Fibroblast of lung (primary cell): ENCODE data around the gene CHAF1B.

Source experiments
- CTCF ChIP-seq, 2 donors: IDR thresholded peaks in 1 of 2; conservative IDR thresholded peaks in 1 of 2; 1 replicate in 1 of 2; 2 replicates in 1 of 2; pipeline ENCODE4 v1.5.1; 2011 to 2012; ENCODE audit warnings: low read length in 2 of 2, control low read depth in 1 of 2, inconsistent platforms in 1 of 2, low read depth in 1 of 2, mild to moderate bottlenecking in 1 of 2
- EZH2 ChIP-seq: IDR thresholded peaks from 2 replicates; pipeline ENCODE4 v1.5.1; 2012; ENCODE audit warnings: low read length, control low read depth, mild to moderate bottlenecking; ENCODE audit errors: missing control alignments

- no peak for TF ChIP-seq CTCF (conservative IDR thresholded peaks at IDR 0.05 in 1 of 2, IDR thresholded peaks at IDR 0.05 in 1 of 2; ENCODE audit: low read depth in 1 of 2, low read length in 2 of 2)
- TF ChIP-seq EZH2: no peak
Observed at GRCh38 chr21:36461918-36462486, 76.8 kb downstream of the CHAF1B start.
